ENCODE data around the gene LTBR. TPM values are rescaled to one million over a fixed set of nuclear protein-coding genes. Genes with fewer than 3 reads are reported as not detected.

Gene LTBR
- total and polyA plus RNA-seq, 10 of the 15 experiments (the other 5 are each of a cell fraction or from before 2014, with no cell fraction given): 0.24 to 0.44 TPM; not detected in 8

GRCh38 chr12:6418796-6419195 lies 34.8 kb downstream of the LTBR start:
- H3K9me3 ChIP-seq (replicated peaks; ENCODE audit: control insufficient read depth, insufficient read depth, low read length): no peaks in the 10 kb centered on the region
- no peak overlapping the region for H3K4me3 ChIP-seq
- H3K9ac ChIP-seq (ENCODE audit: control insufficient read depth, insufficient read depth, low read length): no peak overlapping the region
- no TSS peak for BruUV-seq (replicated peaks)
- ChIA-PET SMC1A (ENCODE audit: uncharacterized antibody, unreplicated experiment) (interaction anchor here (0.9 to 2.1 kb wide), 2 partner anchors 47 to 134 kb away, joined by 3 to 10 read pairs; no protein-coding TSS in a partner anchor), POLR2A (interaction anchor here (1.2 kb wide), 1 partner anchor 52 kb away, joined by 3 read pairs; the partner anchor contains the start of gene VAMP1), CTCF (interaction anchor here (1.4 to 2.1 kb wide), 2 partner anchors 47 to 89 kb away, joined by 3 to 12 read pairs; no protein-coding TSS in a partner anchor), RAD21 (ENCODE audit: unreplicated experiment) (interaction anchor here (1.8 kb wide), 1 partner anchor 83 kb away, joined by 5 read pairs; no protein-coding TSS in a partner anchor)
- no peak for ATAC-seq
- H3K36me3 ChIP-seq (ENCODE audit: control insufficient read depth in 2 of 2, insufficient read depth in 2 of 2, low read length in 1 of 2): no peaks in the 10 kb centered on the region
- no peak for DNase-seq (ENCODE audit: low read depth, low spot score)
- H3K27ac ChIP-seq (ENCODE audit: control insufficient read depth, insufficient read depth): no peak overlapping the region
- no peak for TF ChIP-seq IKZF2 (IDR thresholded peaks at IDR 0.05)
- no peak for TF ChIP-seq KDM1A (IDR thresholded peaks at IDR 0.05; ENCODE audit: borderline replicate concordance)
- TF ChIP-seq NFYA (IDR thresholded peaks at IDR 0.05; ENCODE audit: borderline replicate concordance, low read depth, low read length): no peak
- TF ChIP-seq MEF2B (IDR thresholded peaks at IDR 0.05; ENCODE audit: partially characterized antibody, poor library complexity, severe bottlenecking): no peak
- FAIRE-seq: no peak
- WGBS (ENCODE audit: insufficient coverage, insufficient replicate concordance, low lambda C conversion rate, missing lambda C conversion rate): 68% methylated on average over 6 of the region's 6 CpGs
- no peaks in the 10 kb centered on the region for H4K20me1 ChIP-seq (ENCODE audit: control insufficient read depth, insufficient read depth)
- H3K27me3 ChIP-seq (replicated peaks in 1 of 2; ENCODE audit: control insufficient read depth in 2 of 2, insufficient read depth in 2 of 2, low read length in 1 of 2): no peaks in the 10 kb centered on the region
- H3K4me2 ChIP-seq (ENCODE audit: control insufficient read depth, insufficient read depth): no peak overlapping the region
- H3K4me1 ChIP-seq (ENCODE audit: control insufficient read depth, insufficient read depth, low read length): peaks cover 6% of the 10 kb centered on the region
- H2AFZ ChIP-seq (ENCODE audit: control insufficient read depth, low read depth, low read length): no peak overlapping the region
- no peaks in the 10 kb centered on the region; the same call in 1 of the 2 replicates for H3K79me2 ChIP-seq (ENCODE audit: control insufficient read depth, insufficient read depth, low read length)
- intact Hi-C loops (cut with micrococcal nuclease; ENCODE audit: unreplicated experiment) (no loop called here), in situ Hi-C loops (cut with MboI) (no loop called here)

GRCh38 chr12:6420364-6420763 lies 36.4 kb downstream of the LTBR start:
- POLR2A ChIA-PET: no interaction called here
- Histone ChIP-seq H3K4me1 (ENCODE audit: control insufficient read depth, insufficient read depth, low read length) (peaks cover 18% of the 10 kb centered on the region), H3K9ac (ENCODE audit: control insufficient read depth, insufficient read depth, low read length) (no peak overlapping the region), H3K27ac (ENCODE audit: control insufficient read depth, insufficient read depth) (no peak overlapping the region), H3K36me3 (ENCODE audit: control insufficient read depth in 2 of 2, insufficient read depth in 2 of 2, low read length in 1 of 2) (no peaks in the 10 kb centered on the region), H3K79me2 (ENCODE audit: control insufficient read depth, insufficient read depth, low read length) (no peaks in the 10 kb centered on the region; the same call in none of the 2 replicates), H4K20me1 (ENCODE audit: control insufficient read depth, insufficient read depth) (no peaks in the 10 kb centered on the region), H3K4me2 (ENCODE audit: control insufficient read depth, insufficient read depth) (no peak overlapping the region), H3K27me3 (replicated peaks in 1 of 2; ENCODE audit: control insufficient read depth in 2 of 2, insufficient read depth in 2 of 2, low read length in 1 of 2) (no peaks in the 10 kb centered on the region), H3K4me3 (no peak overlapping the region), H3K9me3 (replicated peaks; ENCODE audit: control insufficient read depth, insufficient read depth, low read length) (no peaks in the 10 kb centered on the region), H2AFZ (ENCODE audit: control insufficient read depth, low read depth, low read length) (no peak overlapping the region)
- RAD21 ChIA-PET (ENCODE audit: unreplicated experiment): no interaction called here
- SMC1A ChIA-PET (ENCODE audit: uncharacterized antibody, unreplicated experiment): interaction anchor here (1.2 to 2.1 kb wide), 3 partner anchors 43 to 80 kb away, joined by 3 to 10 read pairs (median 3); no protein-coding TSS in a partner anchor
- no peak for ATAC-seq
- CTCF ChIA-PET: interaction anchor here (2.1 kb wide), 1 partner anchor 45 kb away, joined by 12 read pairs; no protein-coding TSS in a partner anchor
- FAIRE-seq: no peak
- no peak for DNase-seq (ENCODE audit: low read depth, low spot score)
- in situ Hi-C loops (cut with MboI): no loop called here
- BruUV-seq (replicated peaks): no TSS peak
- WGBS (ENCODE audit: insufficient coverage, insufficient replicate concordance, low lambda C conversion rate, missing lambda C conversion rate): 65% methylated on average over 4 of the region's 4 CpGs
- intact Hi-C loops (cut with micrococcal nuclease; ENCODE audit: unreplicated experiment): loop anchor here (5.0 kb wide), 1 partner anchor 83 kb away; no protein-coding TSS in a partner anchor
- TF ChIP-seq ATF3 (IDR thresholded peaks at IDR 0.05; ENCODE audit: borderline replicate concordance, extremely low read depth, low read depth, low read length) (no peak), NFYA (IDR thresholded peaks at IDR 0.05; ENCODE audit: borderline replicate concordance, low read depth, low read length) (no peak)

All from GM12878 (cell line).